ENCODE measurements around the gene C5orf46. TPM values are rescaled to one million over a fixed set of nuclear protein-coding genes. Genes with fewer than 3 reads are reported as not detected.

Gene C5orf46
- 5.9 and 25.1 TPM in 2 replicates for total RNA-seq

GRCh38 chr5:147906326-147907095 is at the start of gene C5orf46:
C5orf46 (minus strand) TSS chr5:147906538; CDS start chr5:147906501, 37 bp downstream.

GRCh38 chr5:147878066-147878759 is 28.1 kb downstream of the C5orf46 start, which contains the start of gene SCGB3A2:
SCGB3A2 (plus strand) TSS chr5:147878711; CDS start chr5:147878804, 93 bp downstream.

Other genes starting within 250 kb of the C5orf46 start
- gene JAKMIP2, start 123.8 kb downstream of the C5orf46 start, total RNA-seq: under 0.01 TPM in 2 replicates
- 0.56 TPM in 1 of 2 replicates, not detected in the other for gene SPINK1, start 74.9 kb downstream of the C5orf46 start, total RNA-seq
- 0.85 TPM in 1 of 2 replicates, not detected in the other for gene SCGB3A2, start 27.8 kb downstream of the C5orf46 start, total RNA-seq
- gene SPINK5, start 157.4 kb upstream of the C5orf46 start, total RNA-seq: not detected in 2 replicates

Measured in regular cardiac myocyte (primary cell).